GM23338 (cell line): ENCODE measurements around the gene CDH20. TPM values are rescaled to one million over a fixed set of nuclear protein-coding genes. Genes with fewer than 3 reads are reported as not detected.

Experiments used
- ATAC-seq: fragments of 200-7000 bp; cut with Tn5 transposase; 3 replicates; pipeline ENCODE4 v1.9.1; 2020
- DNase-seq: peaks from one replicate; pipeline ENCODE4 v3.0.0-alpha.2; 2015; ENCODE audit warnings: low spot score
- H2AFZ ChIP-seq: fragments of 200-600 bp; sonication (generic); 2 replicates; pipeline ENCODE4 v1.8.0; 2016; ENCODE audit warnings: antibody characterized with exemption, mild to moderate bottlenecking, moderate library complexity
- H3F3A ChIP-seq: fragments of 200-600 bp; sonication (generic); replicated peaks from 2 replicates; pipeline ENCODE4 v1.8.0; 2017; ENCODE audit warnings: antibody characterized with exemption, mixed run types, low read depth
- H3K27ac ChIP-seq: fragments of 200-600 bp; sonication (generic); 2 replicates; pipeline ENCODE4 v1.6.1; 2016; ENCODE audit warnings: low read depth
- H3K27me3 ChIP-seq: fragments of 200-600 bp; sonication (generic); 2 replicates; pipeline ENCODE4 v1.8.0; 2016; ENCODE audit warnings: mild to moderate bottlenecking, mixed run types, moderate library complexity; ENCODE audit not compliant: insufficient read depth
- H3K36me3 ChIP-seq: fragments of 200-600 bp; sonication (generic); 2 replicates; pipeline ENCODE4 v1.8.0; 2016; ENCODE audit warnings: mild to moderate bottlenecking; ENCODE audit not compliant: insufficient read depth
- H3K4me1 ChIP-seq: fragments of 200-600 bp; sonication (generic); 2 replicates; pipeline ENCODE4 v1.8.0; 2016; ENCODE audit warnings: mild to moderate bottlenecking, moderate library complexity; ENCODE audit not compliant: insufficient read depth
- H3K4me2 ChIP-seq: fragments of 200-600 bp; sonication (generic); 2 replicates; pipeline ENCODE4 v1.7.1; 2017; ENCODE audit warnings: mixed run types
- H3K4me3 ChIP-seq: fragments of 200-600 bp; sonication (generic); 2 replicates; pipeline ENCODE4 v1.6.1; 2016; ENCODE audit warnings: mixed run types
- H3K79me2 ChIP-seq: fragments of 200-600 bp; sonication (generic); replicated peaks from 2 replicates; pipeline ENCODE4 v1.8.0; 2017; ENCODE audit warnings: mild to moderate bottlenecking; ENCODE audit not compliant: insufficient read depth
- H3K9me2 ChIP-seq: fragments of 200-600 bp; sonication (generic); 2 replicates; pipeline ENCODE4 v1.8.0; 2017; ENCODE audit not compliant: insufficient read depth
- H4K20me1 ChIP-seq: fragments of 200-600 bp; sonication (generic); replicated peaks from 2 replicates; pipeline ENCODE4 v1.8.0; 2017; ENCODE audit warnings: mild to moderate bottlenecking; ENCODE audit not compliant: insufficient read depth
- H3K27ac Mint-ChIP-seq: 2 replicates; pipeline ENCODE4 v1.8.0; 2020; ENCODE audit warnings: inconsistent platforms, mild to moderate bottlenecking, moderate library complexity, mixed read lengths
- H3K27me3 Mint-ChIP-seq: 3 replicates; pipeline ENCODE4 v1.8.0; 2022; ENCODE audit warnings: low read depth, mild to moderate bottlenecking, moderate library complexity, mixed read lengths, inconsistent platforms; ENCODE audit not compliant: insufficient read depth, poor library complexity
- H3K36me3 Mint-ChIP-seq: 3 replicates; pipeline ENCODE4 v1.8.0; 2021; ENCODE audit warnings: low read depth, mild to moderate bottlenecking, inconsistent platforms, moderate library complexity, mixed read lengths
- H3K4me1 Mint-ChIP-seq: 3 replicates; pipeline ENCODE4 v1.8.0; 2020; ENCODE audit warnings: mild to moderate bottlenecking, inconsistent platforms, mixed read lengths
- H3K4me3 Mint-ChIP-seq: 3 replicates; pipeline ENCODE4 v1.8.0; 2021; ENCODE audit warnings: moderate library complexity, mild to moderate bottlenecking, inconsistent platforms, mixed read lengths
- H3K9me3 Mint-ChIP-seq: 3 replicates; pipeline ENCODE4 v1.8.0; 2020; ENCODE audit warnings: moderate library complexity, mild to moderate bottlenecking, inconsistent platforms, mixed read lengths
- CTCF ChIP-seq, 2 experiments: fragments of 200-600 bp in 1 of 2; sonication (generic) in 1 of 2; conservative IDR thresholded peaks; 2 replicates each; pipeline versions ENCODE4 v1.5.1 to v1.6.1; 2016 to 2017; ENCODE audit warnings: antibody characterized with exemption in 2 of 2, low read depth in 2 of 2, mild to moderate bottlenecking in 2 of 2, moderate library complexity in 1 of 2
- EZH2 ChIP-seq: fragments of 200-600 bp; sonication (generic); IDR thresholded peaks from one replicate; pipeline ENCODE4 v1.8.0; 2017; ENCODE audit warnings: antibody characterized with exemption, mild to moderate bottlenecking, low read depth; ENCODE audit not compliant: unreplicated experiment
- JUNB ChIP-seq: IDR thresholded peaks from one replicate; pipeline ENCODE4 v1.6.1; 2016; ENCODE audit warnings: antibody characterized with exemption; ENCODE audit not compliant: unreplicated experiment
- POLR2AphosphoS5 ChIP-seq: IDR thresholded peaks from 2 replicates; pipeline ENCODE4 v1.6.1; 2016; ENCODE audit warnings: antibody characterized with exemption, low read depth
- REST ChIP-seq: IDR thresholded peaks from one replicate; pipeline ENCODE4 v1.6.1; 2018; ENCODE audit warnings: antibody characterized with exemption; ENCODE audit not compliant: unreplicated experiment
- STAT1 ChIP-seq: IDR thresholded peaks from one replicate; pipeline ENCODE4 v1.6.1; 2016; ENCODE audit warnings: antibody characterized with exemption; ENCODE audit not compliant: unreplicated experiment
- ZNF114 ChIP-seq: fragments of 250-450 bp; sonication (Bioruptor Pico); IDR thresholded peaks from 2 replicates; pipeline ENCODE4 v1.5.0; 2020; ENCODE audit warnings: mild to moderate bottlenecking, moderate library complexity
- polyA plus RNA-seq: library from polyadenylated mRNA; unstranded; fragments of >200 nt; fragmentation: Nextera tagmentation; extraction: Ambion mirVana; gene quantifications from 2 replicates; pipeline ENCODE4 v1.2.1, GENCODE V29; 2016
- total RNA-seq: library from RNA; depleted of rRNA; stranded (reverse); fragments of >200 nt; shearing (Covaris generic); gene quantifications from 2 replicates; pipeline ENCODE4 v1.2.3, GENCODE V29; 2014
- TF ChIP-seq, protein P1 (sequence below): IDR thresholded peaks from 2 replicates; pipeline ENCODE4 v1.6.1; 2016; ENCODE audit warnings: antibody characterized with exemption

Gene CDH20
- total and polyA plus RNA-seq, 2 experiments from 2014 or later: 1.0 TPM; not detected in 1

DNA sequence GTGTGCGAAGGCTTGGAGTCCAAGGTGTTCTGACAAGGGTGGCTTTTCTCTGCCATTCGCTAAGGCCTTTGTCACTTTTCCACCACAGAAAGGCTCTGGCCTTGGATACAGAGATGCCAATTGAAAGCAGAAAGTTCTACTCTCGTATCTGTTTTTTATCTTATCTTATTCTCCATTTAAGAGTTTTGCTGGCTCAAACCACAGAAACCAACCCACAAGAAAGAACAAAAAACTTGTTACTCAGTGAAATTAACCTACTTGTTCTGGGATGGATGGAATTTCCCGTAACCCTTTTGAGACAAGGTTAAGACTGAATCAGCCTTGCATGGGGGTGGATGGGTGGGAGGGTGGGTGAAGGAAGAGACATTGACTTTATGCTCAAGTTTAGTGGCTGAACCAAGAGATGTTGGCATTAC, 221.7 kb downstream of the CDH20 start:
- peak overlapping the region; percentile 43; the same call in 1 of the 2 replicates for H2AFZ ChIP-seq
- DNase-seq (no peak), ATAC-seq (no peak)
- Mint-ChIP-seq H3K27me3 (no peaks in the 10 kb centered on the region), H3K27ac (no peak overlapping the region), H3K4me3 (no peak overlapping the region), H3K4me1 (no peaks in the 10 kb centered on the region), H3K9me3 (peaks cover 12% of the 10 kb centered on the region), H3K36me3 (no peaks in the 10 kb centered on the region)
- H3K4me3 ChIP-seq: no peak overlapping the region
- TF ChIP-seq STAT1: no peak
- no peak for TF ChIP-seq JUNB
- no peak for TF ChIP-seq ZNF114
- no peak for TF ChIP-seq REST
- TF ChIP-seq CTCF (conservative IDR thresholded peaks at IDR 0.05; ENCODE audit: low read depth in 2 of 2): no peak
- no peak for TF ChIP-seq POLR2AphosphoS5
- no peak for TF ChIP-seq EZH2
- TF ChIP-seq, protein P1, sequence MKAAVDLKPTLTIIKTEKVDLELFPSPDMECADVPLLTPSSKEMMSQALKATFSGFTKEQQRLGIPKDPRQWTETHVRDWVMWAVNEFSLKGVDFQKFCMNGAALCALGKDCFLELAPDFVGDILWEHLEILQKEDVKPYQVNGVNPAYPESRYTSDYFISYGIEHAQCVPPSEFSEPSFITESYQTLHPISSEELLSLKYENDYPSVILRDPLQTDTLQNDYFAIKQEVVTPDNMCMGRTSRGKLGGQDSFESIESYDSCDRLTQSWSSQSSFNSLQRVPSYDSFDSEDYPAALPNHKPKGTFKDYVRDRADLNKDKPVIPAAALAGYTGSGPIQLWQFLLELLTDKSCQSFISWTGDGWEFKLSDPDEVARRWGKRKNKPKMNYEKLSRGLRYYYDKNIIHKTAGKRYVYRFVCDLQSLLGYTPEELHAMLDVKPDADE: no peak
- H3K36me3 ChIP-seq: no peaks in the 10 kb centered on the region
- no peaks in the 10 kb centered on the region for H3F3A ChIP-seq
- no peaks in the 10 kb centered on the region for H4K20me1 ChIP-seq
- H3K27me3 ChIP-seq: no peaks in the 10 kb centered on the region
- H3K4me2 ChIP-seq: no peak overlapping the region
- H3K9me2 ChIP-seq: no peaks in the 10 kb centered on the region
- H3K27ac ChIP-seq: no peak overlapping the region
- no peaks in the 10 kb centered on the region for H3K4me1 ChIP-seq
- no peaks in the 10 kb centered on the region for H3K79me2 ChIP-seq

GRCh38 chr18:61556316-61556715, 223.1 kb downstream of the CDH20 start:
- H3K27me3 Mint-ChIP-seq: no peaks in the 10 kb centered on the region
- Histone ChIP-seq H3K9me2 (no peaks in the 10 kb centered on the region), H3K27me3 (no peaks in the 10 kb centered on the region), H3K27ac (no peak overlapping the region), H3K4me3 (no peak overlapping the region), H3K4me1 (no peaks in the 10 kb centered on the region), H3K79me2 (no peaks in the 10 kb centered on the region), H3K4me2 (no peak overlapping the region), H2AFZ (no peak overlapping the region), H3F3A (no peaks in the 10 kb centered on the region), H4K20me1 (no peaks in the 10 kb centered on the region), H3K36me3 (no peaks in the 10 kb centered on the region)
- H3K27ac Mint-ChIP-seq: no peak overlapping the region
- no peak overlapping the region for H3K4me3 Mint-ChIP-seq
- H3K4me1 Mint-ChIP-seq: no peaks in the 10 kb centered on the region
- peaks cover 12% of the 10 kb centered on the region for H3K9me3 Mint-ChIP-seq
- DNase-seq: no peak
- no peak for ATAC-seq
- no peaks in the 10 kb centered on the region for H3K36me3 Mint-ChIP-seq
- TF ChIP-seq CTCF (conservative IDR thresholded peaks at IDR 0.05; ENCODE audit: low read depth in 2 of 2): no peak
